Dendritic cell treated with granulocyte-macrophage colony-stimulating factor and Interleukin-4, amounts not matched to agents 40 ng/mL and 50 ng/mL, for 4 days (primary cell): Measurements from ENCODE around the gene MRPS30.

Source experiments
- H3K27ac Mint-ChIP-seq: one replicate; pipeline ENCODE4 v1.8.0; 2022; ENCODE audit warnings: mild to moderate bottlenecking, mixed read lengths
- H3K27me3 Mint-ChIP-seq: one replicate; pipeline ENCODE4 v1.8.0; 2022; ENCODE audit warnings: mild to moderate bottlenecking, mixed read lengths
- H3K36me3 Mint-ChIP-seq: one replicate; pipeline ENCODE4 v1.8.0; 2022; ENCODE audit warnings: low read depth, mixed read lengths
- H3K4me1 Mint-ChIP-seq: one replicate; pipeline ENCODE4 v1.8.0; 2022; ENCODE audit warnings: low read depth, mixed read lengths
- H3K4me3 Mint-ChIP-seq: one replicate; pipeline ENCODE4 v1.8.0; 2022; ENCODE audit warnings: mild to moderate bottlenecking, moderate library complexity, mixed read lengths
- H3K9me3 Mint-ChIP-seq: one replicate; pipeline ENCODE4 v1.8.0; 2022; ENCODE audit warnings: mixed read lengths
- intact Hi-C: fragments of 100-400 bp; cut with micrococcal nuclease; formaldehyde crosslinking; loops from one replicate; pipeline ENCODE4 v1.15.0; 2022

Gene MRPS30

GRCh38 chr5:44835693-44836092 lies 26.9 kb downstream of the MRPS30 start:
- intact Hi-C loops: no loop called here
- no peak overlapping the region for H3K4me3 Mint-ChIP-seq
- no peaks in the 10 kb centered on the region for H3K27me3 Mint-ChIP-seq
- no peak overlapping the region for H3K27ac Mint-ChIP-seq
- peaks cover 19% of the 10 kb centered on the region for H3K9me3 Mint-ChIP-seq
- no peaks in the 10 kb centered on the region for H3K4me1 Mint-ChIP-seq
- H3K36me3 Mint-ChIP-seq: no peaks in the 10 kb centered on the region

GRCh38 chr5:44839018-44839681 lies 30.4 kb downstream of the MRPS30 start:
- H3K4me1 Mint-ChIP-seq: no peaks in the 10 kb centered on the region

GRCh38 chr5:44842496-44843282 lies 33.9 kb downstream of the MRPS30 start:
- Mint-ChIP-seq H3K4me3 (no peak overlapping the region), H3K27ac (no peak overlapping the region), H3K9me3 (peaks cover 19% of the 10 kb centered on the region), H3K27me3 (no peaks in the 10 kb centered on the region), H3K4me1 (no peaks in the 10 kb centered on the region), H3K36me3 (no peaks in the 10 kb centered on the region)
- intact Hi-C loops: no loop called here

More at GRCh38 chr5:44839018-44839681, 30.4 kb downstream of the MRPS30 start:
- no peaks in the 10 kb centered on the region for H3K36me3 Mint-ChIP-seq
- H3K27me3 Mint-ChIP-seq: no peaks in the 10 kb centered on the region
- H3K4me3 Mint-ChIP-seq: no peak overlapping the region
- H3K27ac Mint-ChIP-seq: no peak overlapping the region
- H3K9me3 Mint-ChIP-seq: peaks cover 19% of the 10 kb centered on the region
- intact Hi-C loops: no loop called here

- intact Hi-C loops: no loop called here
- Mint-ChIP-seq H3K27ac (no peak overlapping the region), H3K36me3 (no peaks in the 10 kb centered on the region), H3K4me3 (no peak overlapping the region), H3K4me1 (no peaks in the 10 kb centered on the region), H3K27me3 (no peaks in the 10 kb centered on the region), H3K9me3 (peaks cover 3% of the 10 kb centered on the region)
Observed at GRCh38 chr5:44844744-44845143, 36.0 kb downstream of the MRPS30 start.

- no peaks in the 10 kb centered on the region for H3K9me3 Mint-ChIP-seq
- no peaks in the 10 kb centered on the region for H3K4me1 Mint-ChIP-seq
- H3K4me3 Mint-ChIP-seq: no peak overlapping the region
- no peak overlapping the region for H3K27ac Mint-ChIP-seq
- no peaks in the 10 kb centered on the region for H3K36me3 Mint-ChIP-seq
- no peaks in the 10 kb centered on the region for H3K27me3 Mint-ChIP-seq
- intact Hi-C loops: no loop called here
Observed at GRCh38 chr5:44845777-44846176, 37.0 kb downstream of the MRPS30 start.

- no peak overlapping the region for H3K27ac Mint-ChIP-seq
- H3K27me3 Mint-ChIP-seq: no peaks in the 10 kb centered on the region
- intact Hi-C loops: no loop called here
- H3K4me1 Mint-ChIP-seq: no peaks in the 10 kb centered on the region
- H3K4me3 Mint-ChIP-seq: no peak overlapping the region
- no peaks in the 10 kb centered on the region for H3K36me3 Mint-ChIP-seq
- no peaks in the 10 kb centered on the region for H3K9me3 Mint-ChIP-seq
Observed at GRCh38 chr5:44847206-44847852, 38.6 kb downstream of the MRPS30 start.

- H3K27me3 Mint-ChIP-seq: no peaks in the 10 kb centered on the region
- intact Hi-C loops: no loop called here
- no peaks in the 10 kb centered on the region for H3K9me3 Mint-ChIP-seq
- H3K4me1 Mint-ChIP-seq: no peaks in the 10 kb centered on the region
- H3K27ac Mint-ChIP-seq: no peak overlapping the region
- no peaks in the 10 kb centered on the region for H3K36me3 Mint-ChIP-seq
- H3K4me3 Mint-ChIP-seq: no peak overlapping the region
Observed at GRCh38 chr5:44860267-44860666, 51.5 kb downstream of the MRPS30 start.

- no peaks in the 10 kb centered on the region for H3K9me3 Mint-ChIP-seq
- no peaks in the 10 kb centered on the region for H3K4me1 Mint-ChIP-seq
- no peaks in the 10 kb centered on the region for H3K27me3 Mint-ChIP-seq
- intact Hi-C loops: no loop called here
- no peaks in the 10 kb centered on the region for H3K36me3 Mint-ChIP-seq
- H3K4me3 Mint-ChIP-seq: no peak overlapping the region
- no peak overlapping the region for H3K27ac Mint-ChIP-seq
Observed at GRCh38 chr5:44862808-44863207, 54.1 kb downstream of the MRPS30 start.
